OCI-LY1 (cell line): Measurements from ENCODE around the gene C16orf89.

Source experiments
- EZH2 ChIP-seq: fragments of 200-600 bp; sonication (generic), shearing (Covaris generic); IDR thresholded peaks from 2 replicates; pipeline ENCODE4 v1.8.0; 2017; ENCODE audit warnings: borderline replicate concordance, mixed run types, mild to moderate bottlenecking, antibody characterized with exemption, low read length, moderate library complexity, mixed read lengths
- TF ChIP-seq, protein P1 (sequence below): fragments of 200-600 bp; sonication (generic), shearing (Covaris generic); IDR thresholded peaks from 2 replicates; pipeline ENCODE4 v1.5.1; 2017; ENCODE audit warnings: mild to moderate bottlenecking, antibody characterized with exemption, low read length, moderate library complexity, mixed read lengths

DNA sequence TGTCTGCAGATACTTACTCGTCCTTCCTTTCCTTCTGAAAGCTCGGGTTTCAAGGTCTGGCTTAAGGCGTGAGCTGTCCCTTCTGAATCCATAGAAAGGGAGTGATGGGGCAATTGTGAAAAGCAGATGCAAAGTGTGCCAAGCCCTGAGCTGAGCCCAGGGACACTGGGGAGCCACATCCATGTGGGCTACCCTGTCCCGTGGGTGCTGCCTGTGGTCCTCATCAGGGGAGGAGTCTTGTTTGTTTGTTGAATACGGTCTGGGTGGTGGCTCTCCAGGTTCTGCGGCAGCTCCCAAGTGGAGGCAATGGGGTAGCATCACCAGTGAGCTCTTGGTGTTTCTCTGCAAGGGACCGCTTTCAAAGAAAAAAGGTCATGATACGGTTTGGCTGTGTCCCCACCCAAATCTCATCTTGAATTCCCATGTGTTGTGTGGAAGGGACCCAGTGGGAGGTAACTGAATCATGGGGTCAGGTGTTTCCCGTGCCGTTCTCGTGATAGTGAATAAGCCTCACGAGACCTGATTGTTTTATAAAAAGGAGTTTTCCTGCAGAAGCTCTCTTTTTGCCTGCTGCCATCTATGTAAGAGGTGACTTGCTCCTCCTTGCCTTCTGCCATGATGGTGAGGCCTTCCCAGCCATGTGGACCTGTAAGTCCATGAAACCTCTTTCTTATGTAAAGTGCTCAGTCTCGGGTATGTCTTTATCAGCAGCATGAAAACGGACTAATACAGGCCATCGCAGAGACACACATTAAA lies 4.9 kb upstream of the C16orf89 start:
- TF ChIP-seq, protein P1, sequence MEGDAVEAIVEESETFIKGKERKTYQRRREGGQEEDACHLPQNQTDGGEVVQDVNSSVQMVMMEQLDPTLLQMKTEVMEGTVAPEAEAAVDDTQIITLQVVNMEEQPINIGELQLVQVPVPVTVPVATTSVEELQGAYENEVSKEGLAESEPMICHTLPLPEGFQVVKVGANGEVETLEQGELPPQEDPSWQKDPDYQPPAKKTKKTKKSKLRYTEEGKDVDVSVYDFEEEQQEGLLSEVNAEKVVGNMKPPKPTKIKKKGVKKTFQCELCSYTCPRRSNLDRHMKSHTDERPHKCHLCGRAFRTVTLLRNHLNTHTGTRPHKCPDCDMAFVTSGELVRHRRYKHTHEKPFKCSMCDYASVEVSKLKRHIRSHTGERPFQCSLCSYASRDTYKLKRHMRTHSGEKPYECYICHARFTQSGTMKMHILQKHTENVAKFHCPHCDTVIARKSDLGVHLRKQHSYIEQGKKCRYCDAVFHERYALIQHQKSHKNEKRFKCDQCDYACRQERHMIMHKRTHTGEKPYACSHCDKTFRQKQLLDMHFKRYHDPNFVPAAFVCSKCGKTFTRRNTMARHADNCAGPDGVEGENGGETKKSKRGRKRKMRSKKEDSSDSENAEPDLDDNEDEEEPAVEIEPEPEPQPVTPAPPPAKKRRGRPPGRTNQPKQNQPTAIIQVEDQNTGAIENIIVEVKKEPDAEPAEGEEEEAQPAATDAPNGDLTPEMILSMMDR: no peak
- no peak for TF ChIP-seq EZH2
